HepG2 (cell line): Measurements from ENCODE around the gene ST6GALNAC2. TPM values are rescaled to one million over a fixed set of nuclear protein-coding genes. Genes with fewer than 3 reads are reported as not detected.

Experiments
- CAMTA2 ChIP-seq: sonication (generic); formaldehyde crosslinking; IDR thresholded peaks from 2 replicates; pipeline ENCODE4 v1.4.0; 2020; ENCODE audit warnings: mild to moderate bottlenecking, missing genetic modification reagents, borderline replicate concordance
- DMTF1 ChIP-seq: sonication (generic); formaldehyde crosslinking; IDR thresholded peaks from 2 replicates; pipeline ENCODE4 v1.4.0; 2020; ENCODE audit warnings: mild to moderate bottlenecking, missing genetic modification reagents
- HHEX ChIP-seq: IDR thresholded peaks from 2 replicates; pipeline ENCODE4 v1.6.1; 2016; ENCODE audit warnings: control low read depth
- NPAS2 ChIP-seq: sonication (generic); formaldehyde crosslinking; IDR thresholded peaks from 2 replicates; pipeline ENCODE4 v1.8.0; 2022; ENCODE audit warnings: mild to moderate bottlenecking, missing genetic modification reagents, borderline replicate concordance
- ONECUT2 ChIP-seq: sonication (generic); formaldehyde crosslinking; IDR thresholded peaks from 2 replicates; pipeline ENCODE4 v1.4.0; 2020; ENCODE audit warnings: missing genetic modification reagents
- REPIN1 ChIP-seq: sonication (generic); formaldehyde crosslinking; IDR thresholded peaks from 2 replicates; pipeline ENCODE4 v1.8.0; 2022; ENCODE audit warnings: missing genetic modification reagents, low read depth, mild to moderate bottlenecking, borderline replicate concordance
- ZNF232 ChIP-seq: sonication (generic); formaldehyde crosslinking; IDR thresholded peaks from 2 replicates; pipeline ENCODE4 v1.4.0; 2020; ENCODE audit warnings: missing genetic modification reagents, borderline replicate concordance
- ZNF275 ChIP-seq: sonication (generic); formaldehyde crosslinking; IDR thresholded peaks from 2 replicates; pipeline ENCODE4 v1.8.0; 2022; ENCODE audit warnings: missing genetic modification reagents, mild to moderate bottlenecking, inconsistent platforms, borderline replicate concordance
- ZSCAN9 ChIP-seq: IDR thresholded peaks from 2 replicates; pipeline ENCODE4 v1.6.1; 2016; ENCODE audit warnings: borderline replicate concordance
- ZZZ3 ChIP-seq: sonication (generic); formaldehyde crosslinking; IDR thresholded peaks from 2 replicates; pipeline ENCODE4 v1.4.0; 2020; ENCODE audit warnings: missing genetic modification reagents, mild to moderate bottlenecking, borderline replicate concordance
- polyA plus RNA-seq, 8 experiments: library from polyadenylated mRNA; depleted of rRNA in 3 of 8; stranded (reverse) in 7 of 8; unstranded in 1 of 8; fragments of >200 nt; fragmentation: Illumina TruSeq in 4 of 8; extraction: Trizol in 4 of 8; gene quantifications; 2 replicates each; pipeline versions ENCODE4 v1.2.1 to v1.2.3, GENCODE V29; 2011 to 2016; ENCODE audit warnings: low read depth in 4 of 8, missing spikeins in 1 of 8, mixed read lengths in 1 of 8; ENCODE audit not compliant: insufficient read depth in 1 of 8
- total RNA-seq, 5 experiments: library from RNA; depleted of rRNA; stranded (reverse); fragments of >200 nt; fragmentation: Illumina TruSeq; extraction: Trizol; gene quantifications; 2 replicates each; pipeline ENCODE4 v1.2.3, GENCODE V29; 2016; ENCODE audit warnings: low read depth in 1 of 5
- TF ChIP-seq, protein P1 (sequence below): sonication (generic); formaldehyde crosslinking; IDR thresholded peaks from 2 replicates; pipeline ENCODE4 v1.4.0; 2020; ENCODE audit warnings: missing genetic modification reagents, borderline replicate concordance
- TF ChIP-seq, protein P2 (sequence below): sonication (generic); formaldehyde crosslinking; IDR thresholded peaks from 2 replicates; pipeline ENCODE4 v1.4.0; 2020; ENCODE audit warnings: missing genetic modification reagents, borderline replicate concordance
- TF ChIP-seq, protein P3 (sequence below): sonication (generic); formaldehyde crosslinking; IDR thresholded peaks from 2 replicates; pipeline ENCODE4 v1.8.0; 2022; ENCODE audit warnings: missing genetic modification reagents, mild to moderate bottlenecking, moderate library complexity, borderline replicate concordance
- TF ChIP-seq, protein P4 (sequence below): sonication (generic); formaldehyde crosslinking; IDR thresholded peaks from 2 replicates; pipeline ENCODE4 v1.8.0; 2022; ENCODE audit warnings: missing genetic modification reagents, mild to moderate bottlenecking, borderline replicate concordance

ST6GALNAC2 gene
- total and polyA plus RNA-seq, 2 of the 13 experiments (the other 11 are each of a cell fraction or from before 2014, with no cell fraction given) = 0.12 to 0.49 TPM

- TF ChIP-seq DMTF1 = no peak
- no peak for TF ChIP-seq REPIN1 (CRISPR knock-in tag)
- TF ChIP-seq CAMTA2 (CRISPR knock-in tag) = no peak
- TF ChIP-seq, protein P1, sequence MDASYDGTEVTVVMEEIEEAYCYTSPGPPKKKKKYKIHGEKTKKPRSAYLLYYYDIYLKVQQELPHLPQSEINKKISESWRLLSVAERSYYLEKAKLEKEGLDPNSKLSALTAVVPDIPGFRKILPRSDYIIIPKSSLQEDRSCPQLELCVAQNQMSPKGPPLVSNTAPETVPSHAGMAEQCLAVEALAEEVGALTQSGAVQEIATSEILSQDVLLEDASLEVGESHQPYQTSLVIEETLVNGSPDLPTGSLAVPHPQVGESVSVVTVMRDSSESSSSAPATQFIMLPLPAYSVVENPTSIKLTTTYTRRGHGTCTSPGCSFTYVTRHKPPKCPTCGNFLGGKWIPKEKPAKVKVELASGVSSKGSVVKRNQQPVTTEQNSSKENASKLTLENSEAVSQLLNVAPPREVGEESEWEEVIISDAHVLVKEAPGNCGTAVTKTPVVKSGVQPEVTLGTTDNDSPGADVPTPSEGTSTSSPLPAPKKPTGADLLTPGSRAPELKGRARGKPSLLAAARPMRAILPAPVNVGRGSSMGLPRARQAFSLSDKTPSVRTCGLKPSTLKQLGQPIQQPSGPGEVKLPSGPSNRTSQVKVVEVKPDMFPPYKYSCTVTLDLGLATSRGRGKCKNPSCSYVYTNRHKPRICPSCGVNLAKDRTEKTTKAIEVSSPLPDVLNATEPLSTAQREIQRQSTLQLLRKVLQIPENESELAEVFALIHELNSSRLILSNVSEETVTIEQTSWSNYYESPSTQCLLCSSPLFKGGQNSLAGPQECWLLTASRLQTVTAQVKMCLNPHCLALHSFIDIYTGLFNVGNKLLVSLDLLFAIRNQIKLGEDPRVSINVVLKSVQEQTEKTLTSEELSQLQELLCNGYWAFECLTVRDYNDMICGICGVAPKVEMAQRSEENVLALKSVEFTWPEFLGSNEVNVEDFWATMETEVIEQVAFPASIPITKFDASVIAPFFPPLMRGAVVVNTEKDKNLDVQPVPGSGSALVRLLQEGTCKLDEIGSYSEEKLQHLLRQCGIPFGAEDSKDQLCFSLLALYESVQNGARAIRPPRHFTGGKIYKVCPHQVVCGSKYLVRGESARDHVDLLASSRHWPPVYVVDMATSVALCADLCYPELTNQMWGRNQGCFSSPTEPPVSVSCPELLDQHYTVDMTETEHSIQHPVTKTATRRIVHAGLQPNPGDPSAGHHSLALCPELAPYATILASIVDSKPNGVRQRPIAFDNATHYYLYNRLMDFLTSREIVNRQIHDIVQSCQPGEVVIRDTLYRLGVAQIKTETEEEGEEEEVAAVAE (CRISPR knock-in tag) = peak; percentile 12; the same call in 1 of the 2 replicates
- no peak for TF ChIP-seq ONECUT2 (CRISPR knock-in tag)
- TF ChIP-seq ZNF232 (CRISPR knock-in tag) = no peak
- no peak for TF ChIP-seq ZZZ3 (CRISPR knock-in tag)
- TF ChIP-seq NPAS2 = no peak
- TF ChIP-seq, protein P2, sequence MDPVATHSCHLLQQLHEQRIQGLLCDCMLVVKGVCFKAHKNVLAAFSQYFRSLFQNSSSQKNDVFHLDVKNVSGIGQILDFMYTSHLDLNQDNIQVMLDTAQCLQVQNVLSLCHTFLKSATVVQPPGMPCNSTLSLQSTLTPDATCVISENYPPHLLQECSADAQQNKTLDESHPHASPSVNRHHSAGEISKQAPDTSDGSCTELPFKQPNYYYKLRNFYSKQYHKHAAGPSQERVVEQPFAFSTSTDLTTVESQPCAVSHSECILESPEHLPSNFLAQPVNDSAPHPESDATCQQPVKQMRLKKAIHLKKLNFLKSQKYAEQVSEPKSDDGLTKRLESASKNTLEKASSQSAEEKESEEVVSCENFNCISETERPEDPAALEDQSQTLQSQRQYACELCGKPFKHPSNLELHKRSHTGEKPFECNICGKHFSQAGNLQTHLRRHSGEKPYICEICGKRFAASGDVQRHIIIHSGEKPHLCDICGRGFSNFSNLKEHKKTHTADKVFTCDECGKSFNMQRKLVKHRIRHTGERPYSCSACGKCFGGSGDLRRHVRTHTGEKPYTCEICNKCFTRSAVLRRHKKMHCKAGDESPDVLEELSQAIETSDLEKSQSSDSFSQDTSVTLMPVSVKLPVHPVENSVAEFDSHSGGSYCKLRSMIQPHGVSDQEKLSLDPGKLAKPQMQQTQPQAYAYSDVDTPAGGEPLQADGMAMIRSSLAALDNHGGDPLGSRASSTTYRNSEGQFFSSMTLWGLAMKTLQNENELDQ (CRISPR knock-in tag) = no peak
- no peak for TF ChIP-seq ZNF275 (CRISPR knock-in tag)
- TF ChIP-seq, protein P3, sequence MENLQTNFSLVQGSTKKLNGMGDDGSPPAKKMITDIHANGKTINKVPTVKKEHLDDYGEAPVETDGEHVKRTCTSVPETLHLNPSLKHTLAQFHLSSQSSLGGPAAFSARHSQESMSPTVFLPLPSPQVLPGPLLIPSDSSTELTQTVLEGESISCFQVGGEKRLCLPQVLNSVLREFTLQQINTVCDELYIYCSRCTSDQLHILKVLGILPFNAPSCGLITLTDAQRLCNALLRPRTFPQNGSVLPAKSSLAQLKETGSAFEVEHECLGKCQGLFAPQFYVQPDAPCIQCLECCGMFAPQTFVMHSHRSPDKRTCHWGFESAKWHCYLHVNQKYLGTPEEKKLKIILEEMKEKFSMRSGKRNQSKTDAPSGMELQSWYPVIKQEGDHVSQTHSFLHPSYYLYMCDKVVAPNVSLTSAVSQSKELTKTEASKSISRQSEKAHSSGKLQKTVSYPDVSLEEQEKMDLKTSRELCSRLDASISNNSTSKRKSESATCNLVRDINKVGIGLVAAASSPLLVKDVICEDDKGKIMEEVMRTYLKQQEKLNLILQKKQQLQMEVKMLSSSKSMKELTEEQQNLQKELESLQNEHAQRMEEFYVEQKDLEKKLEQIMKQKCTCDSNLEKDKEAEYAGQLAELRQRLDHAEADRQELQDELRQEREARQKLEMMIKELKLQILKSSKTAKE = peak; percentile 59; the same call in 1 of the 2 replicates
- TF ChIP-seq HHEX (CRISPR knock-in tag) = no peak
- TF ChIP-seq, protein P4, sequence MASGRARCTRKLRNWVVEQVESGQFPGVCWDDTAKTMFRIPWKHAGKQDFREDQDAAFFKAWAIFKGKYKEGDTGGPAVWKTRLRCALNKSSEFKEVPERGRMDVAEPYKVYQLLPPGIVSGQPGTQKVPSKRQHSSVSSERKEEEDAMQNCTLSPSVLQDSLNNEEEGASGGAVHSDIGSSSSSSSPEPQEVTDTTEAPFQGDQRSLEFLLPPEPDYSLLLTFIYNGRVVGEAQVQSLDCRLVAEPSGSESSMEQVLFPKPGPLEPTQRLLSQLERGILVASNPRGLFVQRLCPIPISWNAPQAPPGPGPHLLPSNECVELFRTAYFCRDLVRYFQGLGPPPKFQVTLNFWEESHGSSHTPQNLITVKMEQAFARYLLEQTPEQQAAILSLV (CRISPR knock-in tag) = no peak
- no peak for TF ChIP-seq ZSCAN9
These were observed 37.9 kb downstream of the ST6GALNAC2 start (continued) for GRCh38 chr17:76547642-76548202.
